NCI-H524 treated with DMSO at 0.1 percent for 48 hours (cell line): ENCODE data around the gene SH2D3C.

Source experiments
- DNase-seq: peaks from one replicate; lab custom pipeline; 2025; lab: John Stamatoyannopoulos, UW

Gene SH2D3C

DNA sequence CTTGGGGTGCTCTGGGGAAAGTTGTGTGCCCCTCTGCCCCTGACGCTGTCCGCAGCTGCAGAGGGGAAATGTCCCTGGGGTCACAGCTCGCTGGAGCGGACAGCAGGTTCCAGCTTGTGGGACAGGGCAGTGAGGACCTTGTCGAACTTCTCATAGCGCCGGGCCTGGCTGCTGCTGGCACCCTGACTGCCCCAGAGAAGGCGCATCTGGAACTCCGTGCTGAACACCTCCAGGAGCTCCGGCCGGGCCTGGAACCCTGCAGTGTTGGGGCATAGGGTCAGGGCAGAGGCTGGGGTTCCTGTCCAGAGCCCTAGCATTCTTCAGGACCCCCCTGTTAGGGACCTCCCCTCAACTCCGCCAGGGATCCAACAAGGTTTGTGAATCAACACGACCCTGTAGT lies 39.8 kb downstream of the SH2D3C start:
- DNase-seq: no peak

DNA sequence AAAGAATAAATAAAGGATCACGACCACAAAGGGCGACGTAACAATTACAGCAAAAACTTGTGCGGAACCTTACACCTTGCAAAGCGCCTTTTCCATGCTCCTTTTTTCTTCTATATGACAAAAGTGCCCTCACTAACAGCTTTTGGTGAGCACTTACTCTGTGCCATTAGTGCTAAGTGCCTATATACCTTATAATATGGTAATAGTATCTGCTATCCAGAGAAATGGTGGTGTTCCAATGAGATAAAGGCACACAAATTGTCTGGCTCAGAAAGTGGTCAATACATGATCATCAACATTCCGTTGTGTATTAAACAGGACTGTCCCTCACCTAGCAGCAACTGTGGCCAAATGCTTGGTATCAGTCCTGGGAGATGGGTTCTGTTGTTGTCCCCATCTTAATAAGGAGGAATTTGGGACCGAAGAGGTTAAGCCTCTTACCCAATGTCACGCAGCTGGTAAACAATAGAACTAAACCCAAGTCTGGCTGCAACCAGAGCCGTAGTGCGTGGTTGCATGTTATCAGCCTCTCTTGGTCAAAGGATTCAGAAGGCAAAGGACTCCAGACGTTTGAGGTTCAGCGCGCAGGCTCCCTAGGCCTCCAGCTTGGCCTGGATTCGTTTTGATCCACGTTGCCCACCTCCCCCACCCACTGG lies 42.8 kb downstream of the SH2D3C start:
- DNase-seq: no peak

DNA sequence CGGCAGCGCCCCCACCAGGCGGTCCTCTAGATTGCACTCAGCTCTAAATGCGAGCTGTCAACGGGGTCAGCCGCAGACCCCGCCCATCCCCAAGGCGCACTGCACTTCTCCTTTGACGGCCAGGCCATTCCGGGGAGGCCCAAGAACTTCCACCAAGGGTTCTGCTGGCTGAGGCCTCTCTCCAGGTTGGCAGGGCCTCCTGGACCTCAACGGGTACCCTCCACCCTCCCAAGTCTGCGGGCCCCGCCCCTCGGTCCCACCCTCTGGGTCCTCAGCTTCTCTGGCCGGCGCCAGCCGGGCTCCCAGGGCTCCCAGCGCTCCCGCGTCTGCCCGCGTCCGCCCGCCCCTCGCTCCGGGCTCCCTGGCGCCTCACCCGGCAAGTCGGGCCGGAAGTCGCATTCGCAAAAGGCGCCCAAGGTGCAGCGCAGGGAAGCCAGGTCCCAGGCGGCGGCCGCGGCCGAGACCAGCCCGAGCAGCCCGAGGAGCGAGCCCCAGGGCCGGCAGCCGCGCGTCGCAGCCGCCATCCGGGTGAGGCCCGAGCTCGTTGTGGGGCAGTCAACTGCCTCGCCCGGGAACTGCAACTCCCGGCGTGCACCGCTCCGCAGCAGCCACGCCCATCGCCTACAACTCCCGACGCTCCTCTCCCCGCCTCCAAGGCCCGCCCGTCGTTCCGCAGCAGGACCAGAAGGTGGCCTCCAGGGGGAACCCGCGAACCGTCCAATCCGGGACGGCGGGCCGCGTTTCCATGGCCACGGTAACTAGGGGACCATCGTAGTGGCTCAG lies 43.5 kb downstream of the SH2D3C start, which contains the start of gene TOR2A:
Gene TOR2A, minus strand, starts transcription at position 548 of the 783 bp plus-strand sequence. Its CDS starts 24 bp downstream, at position 524.
- peak; percentile 72 for DNase-seq

DNA sequence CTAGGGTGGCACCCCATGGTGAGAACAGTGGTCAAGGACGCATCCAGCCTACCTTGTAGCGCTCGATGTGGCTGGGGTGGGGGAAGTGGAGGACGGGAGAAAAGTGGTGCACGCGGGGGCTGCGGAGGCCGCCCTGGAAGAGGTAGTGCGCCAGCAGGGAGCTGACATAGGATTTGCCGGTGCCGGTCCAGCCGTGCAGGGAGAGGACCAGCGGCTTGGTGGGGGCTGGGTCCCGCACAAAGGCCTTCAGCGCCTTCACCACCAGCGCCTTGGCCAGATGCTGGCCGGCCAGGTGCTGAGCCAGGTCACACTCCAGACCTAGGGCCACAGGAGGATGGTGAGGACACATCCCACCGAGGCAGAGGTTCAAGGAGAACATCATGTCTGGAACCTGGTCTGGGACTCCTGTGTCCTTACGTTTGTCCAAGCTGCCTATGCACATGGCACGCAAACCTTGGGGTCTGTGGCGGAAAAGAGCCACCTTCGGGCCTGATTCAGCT lies 44.2 kb downstream of the SH2D3C start:
- DNase-seq: no peak

DNA sequence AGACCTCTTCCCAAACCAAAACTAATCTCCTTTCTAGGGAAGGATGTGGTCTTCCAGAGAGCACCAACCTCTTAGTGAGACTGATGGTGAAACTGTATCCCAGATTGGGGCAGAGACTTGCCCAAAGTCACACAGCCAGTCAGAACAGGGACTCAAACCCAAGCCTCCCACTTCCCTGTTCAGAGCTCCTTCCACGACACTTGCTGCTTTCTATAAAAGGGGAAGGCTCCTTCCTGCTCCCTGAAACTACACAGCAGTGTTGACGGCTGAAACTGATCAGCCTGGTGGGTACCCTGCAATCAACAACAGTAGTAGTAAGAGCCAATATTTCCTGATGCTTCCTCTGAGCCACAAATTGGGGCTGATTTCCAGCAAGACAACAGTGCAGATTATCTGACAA lies 44.9 kb downstream of the SH2D3C start:
- DNase-seq: no peak

DNA sequence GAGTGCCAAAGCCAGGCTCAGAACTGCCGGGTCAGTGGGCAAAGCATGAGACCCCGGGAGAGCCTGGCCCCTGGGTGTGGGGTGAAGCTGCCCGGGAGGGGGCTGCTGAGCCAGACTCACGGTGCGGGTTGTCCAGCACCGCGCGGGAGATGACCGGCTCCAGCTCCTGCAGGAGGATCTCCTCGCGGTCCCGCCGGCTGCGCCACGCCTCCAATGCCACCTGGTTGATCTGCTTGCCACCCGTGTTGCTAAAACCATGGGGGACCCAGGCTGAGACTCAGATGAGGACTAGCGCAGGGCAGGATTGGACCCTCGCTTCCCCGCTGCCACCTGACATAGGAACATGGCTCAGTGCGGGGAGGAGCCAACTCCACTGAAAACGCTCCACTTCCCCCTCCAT lies 46.0 kb downstream of the SH2D3C start:
- DNase-seq: no peak

DNA sequence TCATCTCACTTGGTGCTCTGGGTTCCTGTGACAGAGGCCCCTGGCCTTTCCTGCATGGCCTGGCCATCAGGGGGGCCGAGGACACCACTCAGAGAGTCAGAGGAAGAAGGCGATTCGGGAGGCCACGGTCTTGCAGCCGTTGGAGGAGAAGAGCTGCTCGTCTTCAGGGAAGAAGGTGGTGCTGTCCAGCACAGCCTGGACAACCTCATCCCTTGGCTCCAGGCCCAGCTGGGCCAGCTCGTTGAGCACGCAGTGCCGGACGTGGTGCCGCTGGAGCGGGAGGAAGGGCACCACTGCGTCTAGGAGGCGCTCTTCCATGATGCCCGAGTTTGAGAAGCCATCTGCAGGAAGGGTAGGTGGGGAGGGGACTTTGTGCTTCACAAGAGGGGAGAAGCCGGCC lies 46.5 kb downstream of the SH2D3C start:
- no peak for DNase-seq

DNA sequence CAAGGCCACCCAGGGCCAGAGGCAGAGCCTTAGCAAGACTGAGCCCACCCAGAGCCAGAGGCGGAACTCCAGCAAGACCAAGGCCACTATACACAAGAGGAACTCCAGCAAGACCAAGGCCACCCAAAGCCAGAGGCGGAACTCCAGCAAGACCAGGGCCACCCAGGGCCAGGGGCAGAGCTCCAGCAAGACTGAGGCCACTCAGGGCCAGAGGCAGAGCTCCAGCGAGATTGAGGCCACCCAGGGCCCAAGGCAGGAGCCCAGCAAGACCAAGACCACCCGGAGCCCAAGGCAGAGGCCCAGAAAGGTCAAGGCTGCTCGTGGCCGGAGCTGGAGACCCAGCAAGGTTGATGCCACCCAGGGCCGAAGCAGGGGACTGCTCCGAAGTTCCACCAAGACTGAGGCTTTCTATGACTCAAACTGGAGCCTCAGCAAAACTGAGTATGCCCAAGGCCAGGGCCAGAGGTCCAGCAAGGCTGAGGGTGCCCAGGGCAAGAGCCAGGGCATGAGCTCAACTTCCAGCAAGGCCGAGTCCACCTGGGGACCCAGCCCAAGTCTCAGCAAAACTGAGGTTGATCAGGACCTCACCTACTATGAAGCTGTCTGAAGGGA lies 47.6 kb downstream of the SH2D3C start:
- DNase-seq: no peak

DNA sequence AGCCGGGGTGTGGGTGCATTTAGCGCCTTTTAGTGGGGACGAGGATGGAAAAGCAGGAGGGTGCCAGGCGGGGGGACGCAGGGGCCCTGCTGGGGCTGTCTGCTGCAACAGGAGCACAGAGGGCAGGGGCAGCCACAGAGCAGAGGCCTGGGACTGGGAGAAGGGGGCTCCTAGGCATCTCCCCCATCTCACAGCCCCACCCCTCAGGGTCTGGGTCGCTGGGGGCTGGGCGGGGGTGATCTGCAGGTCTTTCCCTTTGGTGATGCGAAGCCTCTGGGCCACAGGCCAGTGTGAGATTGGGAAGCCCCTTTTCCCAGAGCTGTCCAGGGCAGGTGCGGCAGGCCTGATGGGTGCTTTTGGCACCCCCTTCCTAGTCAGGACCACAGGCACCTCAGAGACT lies 48.2 kb downstream of the SH2D3C start:
- no peak for DNase-seq

DNA sequence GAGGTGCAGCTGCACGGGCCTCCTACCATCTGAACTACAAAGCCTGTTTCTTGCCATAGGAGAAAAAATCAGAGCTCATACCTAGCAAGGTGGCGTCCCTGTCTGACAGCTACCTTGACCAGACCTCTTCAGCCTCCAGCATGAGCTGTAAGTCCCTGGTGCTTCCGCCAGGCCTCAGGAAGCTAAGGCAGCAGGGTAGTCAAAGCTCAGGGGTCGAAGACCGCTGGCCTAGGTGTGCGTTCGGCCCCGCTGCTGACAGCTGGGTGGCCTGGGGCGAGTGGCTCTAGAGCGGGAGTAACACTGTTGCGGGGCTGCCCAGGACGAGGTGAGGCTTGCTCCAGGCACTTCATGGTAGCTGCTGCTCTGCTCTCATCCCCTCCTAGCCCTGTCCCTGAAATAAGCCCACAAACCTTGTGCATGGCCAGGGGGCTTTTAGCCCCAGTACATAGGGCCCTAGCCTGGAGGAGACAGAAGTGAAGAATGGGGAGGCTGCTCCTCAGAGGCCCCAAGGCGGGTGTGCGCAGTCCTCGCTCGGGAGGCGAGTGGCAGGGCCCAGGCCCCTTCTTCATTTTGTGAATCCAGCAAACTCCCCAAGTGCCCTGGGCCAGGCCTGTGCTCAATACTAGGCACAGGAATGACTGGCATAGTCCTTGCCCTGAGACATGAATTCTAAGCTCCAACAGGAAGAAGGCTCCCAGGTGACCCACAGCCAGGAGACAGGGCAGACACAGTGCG lies 48.8 kb downstream of the SH2D3C start:
- DNase-seq: no peak

DNA sequence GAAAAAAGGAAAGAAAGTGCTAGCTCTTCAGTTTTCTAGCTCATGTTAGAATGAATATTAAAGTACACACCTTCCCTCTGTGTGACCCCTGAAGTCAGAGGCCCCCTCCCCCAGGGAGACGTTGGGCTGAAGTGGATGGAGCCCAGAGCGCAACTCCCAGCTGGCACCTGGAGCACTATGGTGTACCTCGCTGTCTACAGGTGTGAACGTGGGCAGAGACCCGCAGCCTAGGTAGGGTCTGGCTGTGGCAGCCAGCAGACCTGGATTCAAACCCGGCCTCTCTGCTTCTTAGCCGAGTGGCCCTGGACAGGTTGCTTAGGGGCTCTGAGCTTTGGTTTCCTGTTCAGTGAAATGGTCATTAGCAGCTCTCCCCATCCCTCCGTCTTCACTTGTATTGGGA lies 49.7 kb downstream of the SH2D3C start:
- DNase-seq: no peak

DNA sequence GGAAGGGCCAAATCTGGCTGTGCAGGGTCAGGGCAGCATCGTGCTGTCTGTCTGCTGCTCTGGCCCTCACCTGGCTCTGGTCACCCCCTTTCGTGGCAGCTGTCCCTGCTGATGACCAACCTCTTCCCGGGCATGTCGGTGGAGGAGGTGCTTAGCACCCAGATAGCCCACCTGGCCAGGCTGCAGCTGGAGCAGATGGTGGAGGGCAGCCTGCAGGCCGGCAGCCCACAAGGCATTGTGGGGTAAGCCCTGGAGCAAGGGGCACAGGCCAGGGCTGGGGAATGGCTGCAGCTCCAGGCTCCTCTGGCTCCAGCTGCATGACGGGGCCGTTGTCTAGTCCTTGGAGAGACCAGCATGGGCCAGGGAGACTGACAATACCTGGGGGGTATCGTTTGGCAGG lies 51.6 kb downstream of the SH2D3C start:
- DNase-seq: no peak

DNA sequence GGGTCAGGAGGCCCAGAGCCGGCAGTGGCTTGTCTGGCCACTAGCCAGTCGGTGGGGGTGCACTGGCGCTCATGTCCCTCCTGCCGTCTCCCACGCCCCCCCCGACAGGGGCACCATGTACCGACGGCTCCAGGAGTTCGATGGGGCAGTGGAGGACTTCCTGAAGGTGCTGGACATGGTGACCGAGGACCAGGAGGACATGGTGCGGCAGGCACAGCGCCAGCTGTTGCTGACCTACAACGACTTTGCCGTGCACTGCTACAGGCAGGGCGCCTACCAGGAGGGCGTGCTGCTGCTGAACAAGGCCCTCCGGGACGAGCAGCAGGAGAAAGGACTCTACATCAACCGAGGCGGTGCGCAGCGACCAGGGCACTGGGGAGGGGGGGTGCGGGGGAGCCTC lies 54.5 kb downstream of the SH2D3C start:
- no peak for DNase-seq

DNA sequence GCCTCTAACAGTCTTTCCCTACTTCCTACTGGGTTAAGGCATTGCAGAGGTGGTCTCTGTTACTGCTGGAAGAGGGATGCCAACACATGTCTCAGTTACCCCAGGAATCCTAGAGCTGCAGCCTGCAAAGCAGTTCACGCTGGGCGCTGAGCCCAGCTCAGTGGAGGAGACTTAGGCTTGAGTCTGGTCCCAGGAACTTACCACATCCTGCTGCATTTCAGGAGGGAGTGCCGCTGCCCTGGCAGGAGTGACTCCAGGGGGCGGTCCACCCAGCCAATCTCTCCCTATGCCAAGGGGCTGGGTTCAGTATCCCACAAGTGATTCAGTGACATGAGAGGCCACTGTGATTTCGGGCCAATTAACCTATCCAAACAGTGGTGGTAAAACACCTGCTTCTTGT lies 55.0 kb downstream of the SH2D3C start:
- no peak for DNase-seq

DNA sequence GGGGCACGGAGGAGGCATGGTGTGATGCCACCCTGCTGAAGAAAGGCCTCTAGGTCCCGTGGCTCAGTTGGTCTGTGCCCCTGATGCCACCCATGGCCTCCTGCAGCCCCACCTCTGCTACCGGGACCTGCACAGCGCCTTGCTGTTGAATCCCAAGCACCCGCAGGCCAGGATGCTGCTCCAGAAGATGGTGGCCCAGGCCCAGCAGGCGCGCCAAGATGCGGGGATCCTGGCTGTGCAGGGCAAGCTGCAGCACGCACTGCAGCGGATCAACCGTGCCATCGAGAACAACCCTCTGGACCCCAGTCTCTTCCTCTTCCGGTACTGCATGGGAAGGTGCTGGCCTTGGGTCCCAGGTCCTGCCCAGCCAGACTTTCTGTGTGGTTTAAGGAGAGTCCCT lies 55.5 kb downstream of the SH2D3C start:
- no peak for DNase-seq

DNA sequence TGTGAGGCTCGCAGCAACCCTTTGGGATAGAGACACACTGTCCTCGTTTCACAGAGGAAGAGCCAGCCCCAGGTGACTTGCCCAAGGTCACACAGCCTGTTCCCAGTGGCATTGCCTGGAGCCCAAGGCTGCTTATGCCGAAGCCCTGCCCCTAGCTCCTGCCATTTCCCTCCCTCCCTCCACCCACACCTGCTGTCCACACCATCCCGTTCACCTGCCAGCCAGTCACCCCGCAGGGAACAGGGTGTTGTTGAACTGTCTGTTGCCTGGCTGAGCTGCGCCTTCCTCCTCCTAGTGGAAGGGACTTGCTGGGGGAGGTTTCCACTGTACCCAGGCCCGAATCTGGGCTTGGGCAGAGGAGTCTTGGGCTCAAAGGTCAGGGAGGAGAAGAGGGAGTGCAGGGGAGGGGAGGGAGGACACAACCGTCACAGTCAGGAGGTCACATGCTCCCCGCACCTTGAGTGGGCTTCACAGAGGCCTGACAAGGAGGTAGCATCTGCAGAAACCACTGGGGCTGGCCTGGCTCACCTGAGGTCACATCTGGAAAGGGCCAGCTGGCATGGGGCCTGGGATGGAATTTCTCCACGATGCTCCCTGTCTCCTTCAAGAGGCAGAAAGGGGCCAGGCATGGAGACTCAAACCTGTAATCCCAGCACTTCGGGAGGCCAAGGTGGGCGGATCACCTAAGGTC lies 56.3 kb downstream of the SH2D3C start:
- DNase-seq: no peak

DNA sequence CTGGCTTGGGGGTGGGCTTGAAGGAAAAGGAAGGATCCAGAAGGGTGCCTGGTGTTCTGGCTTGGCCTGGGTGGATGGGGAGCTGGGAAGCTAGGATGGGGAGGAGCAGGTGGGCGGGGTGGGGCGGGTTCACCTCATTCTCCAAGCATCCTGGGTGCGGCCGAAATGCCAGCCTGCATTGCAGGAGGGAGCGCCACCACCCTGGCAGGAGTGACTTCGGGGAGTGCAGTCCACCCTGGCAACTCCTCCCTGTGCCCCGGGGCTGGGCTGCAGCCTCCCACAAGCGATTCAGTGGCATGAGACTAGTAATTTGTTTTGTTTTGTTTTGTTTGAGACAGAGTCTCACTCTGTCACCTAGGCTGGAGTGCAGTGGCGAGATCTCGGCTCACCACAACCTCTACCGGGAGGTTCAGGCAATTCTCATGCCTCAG lies 57.1 kb downstream of the SH2D3C start:
- no peak for DNase-seq

DNA sequence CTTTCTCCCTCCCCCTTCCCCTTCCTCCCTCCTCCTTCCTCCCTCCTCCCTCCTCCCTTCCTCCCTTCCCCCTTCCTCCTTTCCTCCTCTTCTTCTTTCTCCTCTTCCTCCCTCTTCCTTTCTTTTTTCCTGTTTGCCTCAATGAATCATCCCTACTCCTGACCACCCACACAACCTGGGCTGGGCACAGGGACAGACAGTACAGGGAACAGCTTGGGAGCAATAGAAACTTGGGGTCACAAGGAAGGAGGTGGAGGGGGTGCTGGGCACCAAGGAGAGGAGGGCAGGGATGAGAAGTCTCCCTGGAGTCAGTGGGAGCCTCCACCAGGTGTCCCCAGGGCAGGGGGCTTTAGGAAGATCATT lies 57.6 kb downstream of the SH2D3C start:
- no peak for DNase-seq

DNA sequence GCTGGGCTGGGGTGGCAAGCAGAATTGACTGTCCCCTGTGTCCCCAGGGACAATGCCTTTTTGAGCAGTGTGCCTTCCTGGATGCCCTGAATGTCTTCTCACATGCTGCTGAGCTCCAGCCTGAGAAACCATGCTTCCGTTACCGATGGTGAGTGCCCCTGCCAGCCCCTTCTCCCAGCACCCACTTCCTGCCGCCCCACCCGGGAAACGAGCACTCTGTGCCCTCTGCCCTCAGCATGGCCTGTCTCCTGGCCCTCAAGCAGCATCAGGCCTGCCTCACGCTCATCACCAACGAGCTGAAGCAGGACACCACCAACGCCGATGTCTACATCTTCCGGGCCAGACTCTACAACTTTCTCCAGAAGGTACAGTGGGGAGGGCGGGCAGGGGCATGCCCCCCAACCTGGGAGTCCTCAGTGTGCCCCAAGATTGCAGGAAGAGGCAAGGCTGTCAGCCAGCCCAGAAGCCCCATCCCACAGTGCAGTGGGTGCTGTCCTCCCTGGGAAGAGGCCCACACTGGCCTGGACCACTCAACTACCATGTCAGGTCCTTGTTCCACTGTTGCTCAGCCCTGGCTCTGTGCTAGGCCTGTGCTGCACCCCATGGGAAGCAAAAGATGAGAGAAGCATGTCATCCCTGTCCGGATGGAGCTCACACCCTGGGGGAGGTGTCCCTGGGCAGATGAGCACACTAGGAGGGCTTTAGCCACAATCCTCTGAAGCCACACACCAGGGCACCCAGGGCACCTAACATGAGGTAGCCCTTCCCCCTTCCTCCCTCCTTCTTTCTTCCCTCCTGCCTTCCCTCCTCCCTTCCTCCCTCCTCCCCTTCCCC lies 58.2 kb downstream of the SH2D3C start:
- no peak for DNase-seq

DNA sequence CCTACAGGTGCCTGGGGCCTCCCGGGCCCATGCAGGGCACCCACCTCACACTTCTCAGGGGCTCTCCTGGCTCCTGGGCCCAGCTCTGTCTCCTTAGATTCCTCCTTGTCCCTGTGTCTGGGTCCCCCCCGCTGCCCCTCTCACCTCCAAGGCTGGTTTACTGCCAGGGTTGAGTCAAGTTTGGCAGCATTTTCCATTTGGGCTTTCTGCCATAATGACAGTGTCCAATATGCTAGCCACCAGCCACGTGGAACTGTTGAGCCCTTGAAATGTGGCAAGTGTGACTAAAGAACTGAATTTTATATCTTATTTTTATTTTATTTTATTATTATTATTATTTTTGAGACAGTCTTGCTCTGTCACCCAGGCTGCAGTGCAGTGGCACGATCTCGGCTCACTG lies 60.7 kb downstream of the SH2D3C start:
- DNase-seq: no peak

DNA sequence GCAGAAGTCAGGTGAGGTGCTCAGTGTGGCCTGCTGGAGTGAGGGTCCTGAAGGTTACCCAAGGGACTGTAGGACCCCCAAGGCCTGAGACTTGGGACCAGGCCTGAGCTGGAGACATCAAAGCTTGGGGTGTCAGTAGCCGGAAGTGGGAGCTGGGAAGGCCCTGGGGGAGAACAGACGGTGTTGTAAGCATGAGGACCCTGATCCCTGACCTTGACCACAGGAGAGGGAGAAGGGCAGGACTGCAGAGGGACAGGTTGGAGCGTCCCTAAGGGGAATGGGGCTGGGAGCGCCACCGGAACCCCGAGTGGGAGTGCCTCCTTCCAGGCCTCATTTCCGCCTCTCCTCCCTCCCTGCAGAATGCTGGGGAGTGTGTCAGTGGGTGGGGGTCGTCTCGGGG lies 62.1 kb downstream of the SH2D3C start:
- no peak for DNase-seq
